HepG2 (cell line): ENCODE measurements around the gene EZH1. TPM values are rescaled to one million over a fixed set of nuclear protein-coding genes. Genes with fewer than 3 reads are reported as not detected.

Experiments used
- ARNT2 ChIP-seq: sonication (generic); formaldehyde crosslinking; IDR thresholded peaks from 2 replicates; pipeline ENCODE4 v1.8.0; 2022; ENCODE audit warnings: mild to moderate bottlenecking, low read depth, missing genetic modification reagents, moderate library complexity
- BRD4 ChIP-seq: sonication (generic); formaldehyde crosslinking; IDR thresholded peaks from 2 replicates; pipeline ENCODE4 v1.4.0; 2020; ENCODE audit warnings: missing genetic modification reagents
- FOSL1 ChIP-seq: sonication (generic); formaldehyde crosslinking; IDR thresholded peaks from 2 replicates; pipeline ENCODE4 v1.9.0; 2021; ENCODE audit warnings: missing genetic modification reagents, borderline replicate concordance
- HIC2 ChIP-seq: sonication (generic); formaldehyde crosslinking; IDR thresholded peaks from 2 replicates; pipeline ENCODE4 v1.9.0; 2022; ENCODE audit warnings: low read depth, missing genetic modification reagents
- ISX ChIP-seq: sonication (generic); formaldehyde crosslinking; conservative IDR thresholded peaks from 2 replicates; pipeline ENCODE4 v1.5.0; 2020; ENCODE audit warnings: missing genetic modification reagents
- SOX5 ChIP-seq: IDR thresholded peaks from 2 replicates; pipeline ENCODE4 v1.6.1; 2016; ENCODE audit warnings: borderline replicate concordance
- TFDP2 ChIP-seq: sonication (generic); formaldehyde crosslinking; IDR thresholded peaks from 2 replicates; pipeline ENCODE4 v1.4.0; 2020; ENCODE audit warnings: missing genetic modification reagents
- YEATS4 ChIP-seq: sonication (generic); formaldehyde crosslinking; IDR thresholded peaks from 2 replicates; pipeline ENCODE4 v1.4.0; 2020; ENCODE audit warnings: missing genetic modification reagents, borderline replicate concordance
- ZBTB39 ChIP-seq: sonication (generic); formaldehyde crosslinking; IDR thresholded peaks from 2 replicates; pipeline ENCODE4 v1.5.0; 2020; ENCODE audit warnings: missing genetic modification reagents
- ZHX2 ChIP-seq, 2 experiments: sonication (generic) in 1 of 2; formaldehyde crosslinking in 1 of 2; IDR thresholded peaks; 2 replicates each; pipeline versions ENCODE4 v1.6.1 to v1.9.0; 2014 to 2022; ENCODE audit warnings: antibody characterized with exemption in 1 of 2, borderline replicate concordance in 1 of 2, inconsistent platforms in 1 of 2, low read depth in 1 of 2, missing genetic modification reagents in 1 of 2
- ZNF264 ChIP-seq: sonication (generic); formaldehyde crosslinking; IDR thresholded peaks from 2 replicates; pipeline ENCODE4 v1.4.0; 2020; ENCODE audit warnings: missing genetic modification reagents
- ZNF33B ChIP-seq: sonication (generic); formaldehyde crosslinking; IDR thresholded peaks from 2 replicates; pipeline ENCODE4 v1.5.1; 2020; ENCODE audit warnings: mild to moderate bottlenecking, missing genetic modification reagents
- ZNF639 ChIP-seq: conservative IDR thresholded peaks from 2 replicates; pipeline ENCODE4 v1.6.1; 2018; ENCODE audit warnings: missing genetic modification reagents
- ZNF737 ChIP-seq: sonication (generic); formaldehyde crosslinking; IDR thresholded peaks from 2 replicates; pipeline ENCODE4 v1.5.0; 2020; ENCODE audit warnings: missing genetic modification reagents, mild to moderate bottlenecking, borderline replicate concordance
- ZNF749 ChIP-seq: sonication (generic); formaldehyde crosslinking; IDR thresholded peaks from 2 replicates; pipeline ENCODE4 v1.8.0; 2022; ENCODE audit warnings: mild to moderate bottlenecking, missing genetic modification reagents, moderate library complexity, borderline replicate concordance
- polyA plus RNA-seq, 8 experiments: library from polyadenylated mRNA; depleted of rRNA in 3 of 8; stranded (reverse) in 7 of 8; unstranded in 1 of 8; fragments of >200 nt; fragmentation: Illumina TruSeq in 4 of 8; extraction: Trizol in 4 of 8; gene quantifications; 2 replicates each; pipeline versions ENCODE4 v1.2.1 to v1.2.3, GENCODE V29; 2011 to 2016; ENCODE audit warnings: low read depth in 4 of 8, missing spikeins in 1 of 8, mixed read lengths in 1 of 8; ENCODE audit not compliant: insufficient read depth in 1 of 8
- total RNA-seq, 5 experiments: library from RNA; depleted of rRNA; stranded (reverse); fragments of >200 nt; fragmentation: Illumina TruSeq; extraction: Trizol; gene quantifications; 2 replicates each; pipeline ENCODE4 v1.2.3, GENCODE V29; 2016; ENCODE audit warnings: low read depth in 1 of 5

EZH1 gene
- total and polyA plus RNA-seq, 2 of the 13 experiments (the other 11 are each of a cell fraction or from before 2014, with no cell fraction given) = 11.6 to 24.0 TPM

GRCh38 chr17:42780851-42781638 lies 36.2 kb upstream of the EZH1 start (continued):
- no peak for TF ChIP-seq ZHX2 (IDR thresholded peaks at IDR 0.05; ENCODE audit: low read depth)
- no peak for TF ChIP-seq ZHX2 (CRISPR knock-in tag; IDR thresholded peaks at IDR 0.05; ENCODE audit: borderline replicate concordance)
- TF ChIP-seq ARNT2 (CRISPR knock-in tag) = peak; percentile 42
- no peak for TF ChIP-seq FOSL1
- no peak for TF ChIP-seq ZNF737
- TF ChIP-seq TFDP2 = no peak
- no peak for TF ChIP-seq ISX (CRISPR knock-in tag)
- TF ChIP-seq ZNF639 = no peak
- 0 out of 2 replicates have a peak, but pooled peaks have one; percentile 0 for TF ChIP-seq YEATS4 (CRISPR knock-in tag)
- TF ChIP-seq ZNF749 = no peak
- no peak for TF ChIP-seq ZNF264 (CRISPR knock-in tag)
- no peak for TF ChIP-seq HIC2 (CRISPR knock-in tag)
- no peak for TF ChIP-seq ZBTB39 (CRISPR knock-in tag)
- no peak; the same call in 1 of the 2 replicates for TF ChIP-seq ZNF33B (CRISPR knock-in tag)
- peak; percentile 7; the same call in 1 of the 2 replicates for TF ChIP-seq SOX5 (CRISPR knock-in tag)
- TF ChIP-seq BRD4 (CRISPR knock-in tag) = no peak
